ENCODE results near the gene SYNGR4. TPM values are rescaled to one million over a fixed set of nuclear protein-coding genes. Genes with fewer than 3 reads are reported as not detected.

SYNGR4 gene
- total RNA-seq, 1 donor from 2014 or later = not detected

GRCh38 chr19:48330012-48330681 lies 34.0 kb upstream of the SYNGR4 start:
- Mint-ChIP-seq H3K4me1 (ENCODE audit: unreplicated experiment) (peaks cover 68% of the 10 kb centered on the region), H3K4me3 (ENCODE audit: unreplicated experiment) (peak overlapping the region; percentile 38), H3K9me3 (ENCODE audit: unreplicated experiment) (no peaks in the 10 kb centered on the region), H3K27me3 (ENCODE audit: unreplicated experiment) (no peaks in the 10 kb centered on the region), H3K36me3 (ENCODE audit: unreplicated experiment) (peaks cover 14% of the 10 kb centered on the region), H3K27ac (ENCODE audit: unreplicated experiment) (peak overlapping the region; percentile 54)
- no peak for TF ChIP-seq CTCF (IDR thresholded peaks at IDR 0.05)
- DNase-seq (ENCODE audit: extremely low spot score, unreplicated experiment) = no peak

GRCh38 chr19:48332351-48332661 lies 31.9 kb upstream of the SYNGR4 start:
- peak overlapping the region; percentile 86 for H3K27ac Mint-ChIP-seq (ENCODE audit: unreplicated experiment)
- H3K36me3 Mint-ChIP-seq (ENCODE audit: unreplicated experiment) = peaks cover 14% of the 10 kb centered on the region
- peaks cover 48% of the 10 kb centered on the region for H3K4me1 Mint-ChIP-seq (ENCODE audit: unreplicated experiment)
- H3K9me3 Mint-ChIP-seq (ENCODE audit: unreplicated experiment) = no peaks in the 10 kb centered on the region
- TF ChIP-seq CTCF (IDR thresholded peaks at IDR 0.05) = no peak
- DNase-seq (ENCODE audit: extremely low spot score, unreplicated experiment) = no peak
- no peaks in the 10 kb centered on the region for H3K27me3 Mint-ChIP-seq (ENCODE audit: unreplicated experiment)
- peak overlapping the region; percentile 70 for H3K4me3 Mint-ChIP-seq (ENCODE audit: unreplicated experiment)

GRCh38 chr19:48332662-48333466 lies 31.3 kb upstream of the SYNGR4 start:
- H3K4me1 Mint-ChIP-seq (ENCODE audit: unreplicated experiment) = peaks cover 44% of the 10 kb centered on the region
- H3K36me3 Mint-ChIP-seq (ENCODE audit: unreplicated experiment) = peaks cover 14% of the 10 kb centered on the region
- peak overlapping the region; percentile 70 for H3K4me3 Mint-ChIP-seq (ENCODE audit: unreplicated experiment)
- peak; percentile 92 for DNase-seq (ENCODE audit: extremely low spot score, unreplicated experiment)
- no peak for TF ChIP-seq CTCF (IDR thresholded peaks at IDR 0.05)
- peak overlapping the region; percentile 86 for H3K27ac Mint-ChIP-seq (ENCODE audit: unreplicated experiment)
- no peaks in the 10 kb centered on the region for H3K27me3 Mint-ChIP-seq (ENCODE audit: unreplicated experiment)
- H3K9me3 Mint-ChIP-seq (ENCODE audit: unreplicated experiment) = no peaks in the 10 kb centered on the region

- H3K27ac Mint-ChIP-seq (ENCODE audit: unreplicated experiment) = peak overlapping the region; percentile 86
- H3K9me3 Mint-ChIP-seq (ENCODE audit: unreplicated experiment) = no peaks in the 10 kb centered on the region
- peak; percentile 92 for DNase-seq (ENCODE audit: extremely low spot score, unreplicated experiment)
- TF ChIP-seq CTCF (IDR thresholded peaks at IDR 0.05) = peak; percentile 84
- peaks cover 14% of the 10 kb centered on the region for H3K36me3 Mint-ChIP-seq (ENCODE audit: unreplicated experiment)
- peaks cover 40% of the 10 kb centered on the region for H3K4me1 Mint-ChIP-seq (ENCODE audit: unreplicated experiment)
- no peaks in the 10 kb centered on the region for H3K27me3 Mint-ChIP-seq (ENCODE audit: unreplicated experiment)
- H3K4me3 Mint-ChIP-seq (ENCODE audit: unreplicated experiment) = peak overlapping the region; percentile 70
Observed at GRCh38 chr19:48333467-48334384, 30.4 kb upstream of the SYNGR4 start.
